GM12874 (cell line): ENCODE data around the gene NAA35.
A peak's percentile ranks its signal among the peaks of the same experiment; 100 is the strongest.

Experiments
- TF ChIP-seq, protein P1 (sequence below): IDR thresholded peaks from 2 replicates; pipeline ENCODE4 v1.5.1; 2011; ENCODE audit warnings: low read depth, mild to moderate bottlenecking, control low read depth, low read length, moderate library complexity; ENCODE audit not compliant: insufficient read depth

The NAA35 gene

DNA sequence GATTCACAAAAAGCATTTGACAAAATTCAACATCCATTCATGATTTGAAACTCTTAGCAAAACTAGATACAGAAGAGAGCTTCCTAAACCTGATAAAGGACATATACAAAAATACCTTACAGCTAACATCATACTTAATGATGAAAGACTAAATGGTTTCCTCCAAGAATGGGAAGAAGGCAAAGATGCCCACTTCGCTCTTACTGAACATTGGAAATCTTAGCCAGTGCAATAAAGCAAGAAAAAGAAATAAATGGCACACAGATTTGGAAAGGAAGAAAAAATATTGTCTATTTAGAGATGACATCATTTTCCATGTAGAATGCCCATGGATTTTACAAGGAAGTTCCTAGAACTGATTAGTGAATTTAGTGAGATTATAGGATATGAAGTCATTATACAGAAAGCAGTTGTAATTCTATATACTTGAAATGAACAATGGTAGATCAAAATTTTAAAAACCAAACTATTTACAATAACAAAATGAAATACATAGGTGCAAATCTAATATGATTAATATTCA, 64.4 kb downstream of the NAA35 start:
- TF ChIP-seq, protein P1, sequence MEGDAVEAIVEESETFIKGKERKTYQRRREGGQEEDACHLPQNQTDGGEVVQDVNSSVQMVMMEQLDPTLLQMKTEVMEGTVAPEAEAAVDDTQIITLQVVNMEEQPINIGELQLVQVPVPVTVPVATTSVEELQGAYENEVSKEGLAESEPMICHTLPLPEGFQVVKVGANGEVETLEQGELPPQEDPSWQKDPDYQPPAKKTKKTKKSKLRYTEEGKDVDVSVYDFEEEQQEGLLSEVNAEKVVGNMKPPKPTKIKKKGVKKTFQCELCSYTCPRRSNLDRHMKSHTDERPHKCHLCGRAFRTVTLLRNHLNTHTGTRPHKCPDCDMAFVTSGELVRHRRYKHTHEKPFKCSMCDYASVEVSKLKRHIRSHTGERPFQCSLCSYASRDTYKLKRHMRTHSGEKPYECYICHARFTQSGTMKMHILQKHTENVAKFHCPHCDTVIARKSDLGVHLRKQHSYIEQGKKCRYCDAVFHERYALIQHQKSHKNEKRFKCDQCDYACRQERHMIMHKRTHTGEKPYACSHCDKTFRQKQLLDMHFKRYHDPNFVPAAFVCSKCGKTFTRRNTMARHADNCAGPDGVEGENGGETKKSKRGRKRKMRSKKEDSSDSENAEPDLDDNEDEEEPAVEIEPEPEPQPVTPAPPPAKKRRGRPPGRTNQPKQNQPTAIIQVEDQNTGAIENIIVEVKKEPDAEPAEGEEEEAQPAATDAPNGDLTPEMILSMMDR, result no peak

DNA sequence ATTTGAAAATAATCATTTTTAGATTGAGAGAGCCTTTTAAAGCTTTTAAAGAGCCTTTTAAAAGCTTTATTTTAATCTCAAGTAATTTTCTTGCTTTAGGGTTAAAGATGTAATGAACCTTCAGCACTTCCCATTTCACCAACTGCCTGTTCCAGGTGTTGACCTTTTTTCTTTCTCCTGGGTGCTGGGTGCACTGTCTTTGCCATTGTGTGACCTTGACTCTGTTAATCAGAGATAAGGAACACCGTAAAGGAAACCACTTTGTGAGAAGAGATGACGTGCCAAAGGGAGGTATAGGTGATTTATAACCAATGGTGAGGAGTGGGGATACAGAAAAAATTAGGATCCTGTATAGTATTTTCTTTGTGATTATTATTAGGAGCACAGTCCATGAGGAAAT, 68.2 kb downstream of the NAA35 start:
- TF ChIP-seq, protein P1, result no peak

- TF ChIP-seq, protein P1, result no peak
These were observed 79.8 kb downstream of the NAA35 start for GRCh38 chr9:86020731-86021130.

GRCh38 chr9:86021166-86021565, 80.2 kb downstream of the NAA35 start:
- TF ChIP-seq, protein P1, result no peak

DNA sequence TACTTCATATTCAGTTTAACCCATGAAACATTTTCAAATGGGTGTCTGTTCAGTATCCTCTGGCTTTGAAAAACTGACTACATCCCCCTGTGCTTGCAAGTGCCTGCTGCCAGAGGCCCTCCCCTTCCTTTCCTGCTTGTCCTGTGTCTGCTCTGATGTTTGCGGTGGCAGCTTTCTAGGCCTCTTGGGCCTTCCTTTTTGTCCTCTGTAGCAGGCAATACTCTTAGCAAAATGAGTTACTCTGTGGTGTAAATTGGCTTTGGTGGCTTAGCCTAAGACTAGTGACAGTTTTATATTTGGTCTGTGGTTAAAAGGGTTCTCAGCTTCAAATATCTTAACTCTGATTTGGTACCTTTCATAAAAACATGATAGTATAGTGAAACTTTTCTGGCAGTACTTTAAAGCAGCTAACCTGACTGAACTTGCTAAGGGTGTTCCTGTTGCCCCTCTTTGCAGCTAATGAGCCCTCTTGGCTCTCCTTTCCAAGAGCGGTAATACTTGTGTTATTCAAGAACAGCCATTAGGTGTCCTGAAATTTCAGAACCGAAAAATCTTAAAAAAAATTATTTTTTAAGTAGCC, 81.8 kb downstream of the NAA35 start:
- TF ChIP-seq, protein P1, result no peak

GRCh38 chr9:86027767-86028166, 86.8 kb downstream of the NAA35 start:
- TF ChIP-seq, protein P1, result no peak

GRCh38 chr9:86034863-86035734, 94.2 kb downstream of the NAA35 start:
- TF ChIP-seq, protein P1, result peak; percentile 68
